Smooth muscle cell (in vitro differentiated cells): ENCODE measurements around the gene SLC4A7. TPM values are rescaled to one million over a fixed set of nuclear protein-coding genes. Genes with fewer than 3 reads are reported as not detected.
"Not testable (repeated sequence)": the region's sequence is repeated elsewhere in the genome, so short reads cannot be mapped to it uniquely, and the experiment has no call there.

Experiments
- DNase-seq: peaks from one replicate; lab custom pipeline; 2025; ENCODE audit not compliant: unreplicated experiment; lab: John Stamatoyannopoulos, UW
- H2AFZ ChIP-seq: fragments of 200-600 bp; sonication (generic); 2 replicates; pipeline ENCODE4 v1.6.0; 2016; ENCODE audit warnings: antibody characterized with exemption, low read depth, mild to moderate bottlenecking
- H3F3A ChIP-seq: fragments of 200-600 bp; sonication (generic); 2 replicates; pipeline ENCODE4 v1.6.0; 2017; ENCODE audit warnings: antibody characterized with exemption, low read depth
- H3K27ac ChIP-seq: fragments of 200-600 bp; sonication (generic); 2 replicates; pipeline ENCODE4 v1.5.1; 2016; ENCODE audit warnings: low read depth, mild to moderate bottlenecking
- H3K27me3 ChIP-seq: fragments of 200-600 bp; sonication (generic); 2 replicates; pipeline ENCODE4 v1.6.1; 2016; ENCODE audit warnings: low read depth, mild to moderate bottlenecking
- H3K36me3 ChIP-seq: fragments of 200-600 bp; sonication (generic); 2 replicates; pipeline ENCODE4 v1.5.1; 2016; ENCODE audit warnings: low read depth
- H3K4me1 ChIP-seq: fragments of 200-600 bp; sonication (generic); 2 replicates; pipeline ENCODE4 v1.5.1; 2016; ENCODE audit warnings: low read depth
- H3K4me2 ChIP-seq: fragments of 200-600 bp; sonication (generic); 2 replicates; pipeline ENCODE4 v1.6.0; 2016; ENCODE audit warnings: mild to moderate bottlenecking
- H3K4me3 ChIP-seq: fragments of 200-600 bp; sonication (generic); 2 replicates; pipeline ENCODE4 v1.5.1; 2016; ENCODE audit warnings: mild to moderate bottlenecking
- H3K79me2 ChIP-seq: fragments of 200-600 bp; sonication (generic); 2 replicates; pipeline ENCODE4 v1.6.0; 2016; ENCODE audit warnings: low read depth, mild to moderate bottlenecking
- H3K9ac ChIP-seq: fragments of 200-600 bp; sonication (generic); 2 replicates; pipeline ENCODE4 v1.6.0; 2016; ENCODE audit warnings: low read depth
- H3K9me3 ChIP-seq: fragments of 200-600 bp; sonication (generic); replicated peaks from 2 replicates; pipeline ENCODE4 v1.5.1; 2016; ENCODE audit warnings: low read depth
- H4K20me1 ChIP-seq: fragments of 200-600 bp; sonication (generic); 2 replicates; pipeline ENCODE4 v1.6.0; 2016; ENCODE audit warnings: low read depth
- CTCF ChIP-seq: fragments of 200-600 bp; sonication (generic); IDR thresholded peaks from 2 replicates; pipeline ENCODE4 v1.5.1; 2017; ENCODE audit warnings: borderline replicate concordance, mild to moderate bottlenecking, antibody characterized with exemption; ENCODE audit not compliant: insufficient read depth, poor library complexity, severe bottlenecking
- WGBS: methylation state at CpG from one replicate; pipeline ENCODE4 v1.1.7; 2016; ENCODE audit warnings: low lambda C conversion rate; 5-methylcytosine and 5-hydroxymethylcytosine counted together
- polyA plus RNA-seq: library from polyadenylated mRNA; unstranded; fragments of >200 nt; fragmentation: Nextera tagmentation; extraction: Ambion mirVana; gene quantifications from 2 replicates; pipeline ENCODE4 v1.2.1, GENCODE V29; 2016
- total RNA-seq: library from RNA; depleted of rRNA; stranded (reverse); fragments of >200 nt; gene quantifications from 2 replicates; pipeline ENCODE4 v1.2.3, GENCODE V29; 2014

SLC4A7 gene
- total and polyA plus RNA-seq, 2 experiments from 2014 or later = 13.1 to 62.8 TPM

- peaks cover 67% of the 10 kb centered on the region for H4K20me1 ChIP-seq
- no peak overlapping the region for H3K9ac ChIP-seq
- no peak overlapping the region for H3K4me2 ChIP-seq
Observed at GRCh38 chr3:27451842-27452241, 32.3 kb downstream of the SLC4A7 start.

GRCh38 chr3:27451251-27451650, 32.9 kb downstream of the SLC4A7 start:
- DNase-seq = no peak
- Histone ChIP-seq H3K9me3 (no peaks in the 10 kb centered on the region), H4K20me1 (peaks cover 63% of the 10 kb centered on the region), H3K4me1 (no peaks in the 10 kb centered on the region), H3K36me3 (no peaks in the 10 kb centered on the region), H3K4me2 (no peak overlapping the region), H3K27ac (no peak overlapping the region), H3F3A (peaks cover 3% of the 10 kb centered on the region), H3K27me3 (no peaks in the 10 kb centered on the region), H3K79me2 (peaks cover 25% of the 10 kb centered on the region), H2AFZ (no peak overlapping the region), H3K4me3 (no peak overlapping the region), H3K9ac (no peak overlapping the region)
- TF ChIP-seq CTCF = no peak

More at GRCh38 chr3:27451842-27452241, 32.3 kb downstream of the SLC4A7 start:
- peaks cover 3% of the 10 kb centered on the region for H3F3A ChIP-seq
- H2AFZ ChIP-seq = no peak overlapping the region
- H3K79me2 ChIP-seq = peaks cover 27% of the 10 kb centered on the region
- H3K36me3 ChIP-seq = no peaks in the 10 kb centered on the region
- no peaks in the 10 kb centered on the region for H3K9me3 ChIP-seq
- no peak for TF ChIP-seq CTCF
- no peak overlapping the region for H3K4me3 ChIP-seq
- no peaks in the 10 kb centered on the region for H3K27me3 ChIP-seq
- H3K27ac ChIP-seq = no peak overlapping the region
- DNase-seq = no peak
- no peaks in the 10 kb centered on the region for H3K4me1 ChIP-seq

- TF ChIP-seq CTCF = no peak
- 91% methylated on average over 2 of the region's 2 CpGs for WGBS
- no peak overlapping the region for H3K4me2 ChIP-seq
- no peaks in the 10 kb centered on the region for H3K36me3 ChIP-seq
- no peak overlapping the region for H3K9ac ChIP-seq
- peaks cover 49% of the 10 kb centered on the region for H4K20me1 ChIP-seq
- no peaks in the 10 kb centered on the region for H3K27me3 ChIP-seq
- H3K9me3 ChIP-seq = no peaks in the 10 kb centered on the region
- peaks cover 12% of the 10 kb centered on the region for H3K79me2 ChIP-seq
- no peak for DNase-seq
- no peaks in the 10 kb centered on the region for H3K4me1 ChIP-seq
- H3K4me3 ChIP-seq = no peak overlapping the region
- H3K27ac ChIP-seq = no peak overlapping the region
- H2AFZ ChIP-seq = no peak overlapping the region
- H3F3A ChIP-seq = peaks cover 3% of the 10 kb centered on the region
Observed at GRCh38 chr3:27449530-27450150, 34.5 kb downstream of the SLC4A7 start.

GRCh38 chr3:27442995-27443394, 41.2 kb downstream of the SLC4A7 start:
- not testable (repeated sequence) for H3K79me2 ChIP-seq, H3K9ac ChIP-seq, DNase-seq, H4K20me1 ChIP-seq, H2AFZ ChIP-seq, H3K4me3 ChIP-seq, H3K9me3 ChIP-seq, H3K27ac ChIP-seq, H3K4me1 ChIP-seq, H3K27me3 ChIP-seq, H3K4me2 ChIP-seq, H3F3A ChIP-seq
- WGBS = 97% methylated on average over 13 of the region's 13 CpGs
- peaks cover 28% of the 10 kb centered on the region for H3K36me3 ChIP-seq

- not testable (repeated sequence) for H3F3A ChIP-seq, H3K4me1 ChIP-seq, H3K9me3 ChIP-seq, H3K27me3 ChIP-seq, H3K79me2 ChIP-seq, H3K9ac ChIP-seq, H3K4me2 ChIP-seq, H4K20me1 ChIP-seq, H2AFZ ChIP-seq, H3K4me3 ChIP-seq, DNase-seq, H3K27ac ChIP-seq
- peaks cover 30% of the 10 kb centered on the region for H3K36me3 ChIP-seq
- 100% methylated on average over 4 of the region's 4 CpGs for WGBS
Observed at GRCh38 chr3:27438352-27438751, 45.8 kb downstream of the SLC4A7 start.
